B cell (primary cell): Measurements from ENCODE around the gene TRIM56. TPM values are rescaled to one million over a fixed set of nuclear protein-coding genes. Genes with fewer than 3 reads are reported as not detected.

ENCODE experiments used
- ATAC-seq: fragments of 200-7000 bp; cut with Tn5 transposase; one replicate; pipeline ENCODE4 v1.10.0; 2021; ENCODE audit warnings: low read depth, mild to moderate bottlenecking, moderate number of reproducible peaks, moderate library complexity
- CTCF ChIA-PET: fragments of 350-600 bp; sonication (Branson Sonifier 250); formaldehyde crosslinking; loops from one replicate; lab custom pipeline; 2021; ENCODE audit warnings: antibody characterized with exemption, inconsistent platforms; lab: Charles Lee
- POLR2A ChIA-PET: fragments of 350-600 bp; sonication (Branson Sonifier 250); formaldehyde crosslinking; loops from one replicate; lab custom pipeline; 2021; ENCODE audit warnings: antibody characterized with exemption; lab: Charles Lee
- DNase-seq: peaks from one replicate; pipeline ENCODE4 v3.0.0; 2013
- H2AFZ ChIP-seq: 2 replicates; pipeline ENCODE4 v1.6.1; 2012; ENCODE audit warnings: mild to moderate bottlenecking, low read depth, low read length; ENCODE audit not compliant: insufficient read depth, poor library complexity, severe bottlenecking
- H3K27ac ChIP-seq, 2 donors: 1 replicate in 1 of 2; 2 replicates in 1 of 2; pipeline ENCODE4 v1.5.1; 2012 to 2013; ENCODE audit warnings: low read length in 2 of 2, mild to moderate bottlenecking in 2 of 2, moderate library complexity in 1 of 2
- H3K27me3 ChIP-seq, 4 experiments: fragments of 200-600 bp in 1 of 4; sonication (generic) in 1 of 4; replicated peaks in 1 of 4; 1 replicate in 2 of 4; 2 replicates in 2 of 4; pipeline versions ENCODE4 v1.6.1 to v1.7.0; 2013 to 2016; ENCODE audit warnings: low read length in 3 of 4, mild to moderate bottlenecking in 2 of 4, mixed read lengths in 1 of 4, moderate library complexity in 1 of 4; ENCODE audit not compliant: insufficient read depth in 4 of 4, control insufficient read depth in 3 of 4; ENCODE audit errors: control extremely low read depth in 1 of 4
- H3K36me3 ChIP-seq, 2 experiments: replicated peaks in 1 of 2; 1 replicate in 1 of 2; 2 replicates in 1 of 2; pipeline versions ENCODE4 v1.6.1 to v1.7.1; 2013; ENCODE audit warnings: low read length in 1 of 2; ENCODE audit not compliant: insufficient read depth in 2 of 2, control insufficient read depth in 1 of 2; ENCODE audit errors: control extremely low read depth in 1 of 2, extremely low read depth in 1 of 2
- H3K4me1 ChIP-seq, 2 donors: fragments of 200-600 bp in 1 of 2; sonication (generic) in 1 of 2; 1 replicate in 1 of 2; 2 replicates in 1 of 2; pipeline versions ENCODE4 v1.5.1 to v1.6.1; 2013 to 2017; ENCODE audit warnings: low read length in 2 of 2; ENCODE audit not compliant: control insufficient read depth in 2 of 2, insufficient read depth in 2 of 2
- H3K4me2 ChIP-seq: replicated peaks from 2 replicates; pipeline ENCODE3; 2012; ENCODE audit warnings: mild to moderate bottlenecking, low read depth, low read length; ENCODE audit not compliant: poor library complexity, severe bottlenecking
- H3K4me3 ChIP-seq, 5 experiments: fragments of 200-600 bp in 1 of 5; sonication (generic) in 1 of 5; 1 replicate in 3 of 5; 2 replicates in 2 of 5; pipeline versions ENCODE4 v1.5.1 to v1.7.0; 2011 to 2016; ENCODE audit warnings: low read length in 4 of 5, mild to moderate bottlenecking in 4 of 5, low read depth in 2 of 5, control low read depth in 1 of 5, moderate library complexity in 1 of 5; ENCODE audit not compliant: insufficient read depth in 1 of 5; ENCODE audit errors: control extremely low read depth in 1 of 5, extremely low read depth in 1 of 5
- H3K79me2 ChIP-seq: fragments of 200-600 bp; sonication (generic); one replicate; pipeline ENCODE4 v1.6.0; 2016; ENCODE audit warnings: low read length; ENCODE audit not compliant: control insufficient read depth, insufficient read depth
- H3K9ac ChIP-seq: fragments of 200-600 bp; sonication (generic); 2 replicates; pipeline ENCODE4 v1.6.1; 2017; ENCODE audit warnings: mild to moderate bottlenecking, low read length, moderate library complexity
- H3K9me3 ChIP-seq, 3 donors: one replicate each; pipeline versions ENCODE4 v1.6.1 to v1.7.1; 2013; ENCODE audit warnings: low read length in 2 of 3; ENCODE audit not compliant: control insufficient read depth in 2 of 3, insufficient read depth in 1 of 3; ENCODE audit errors: control extremely low read depth in 1 of 3
- H4K20me1 ChIP-seq: 2 replicates; pipeline ENCODE4 v1.6.0; 2012; ENCODE audit warnings: mild to moderate bottlenecking, low read length; ENCODE audit not compliant: insufficient read depth, control insufficient read depth, poor library complexity, severe bottlenecking
- H3K27ac Mint-ChIP-seq: one replicate; pipeline ENCODE4 v1.8.0; 2021; ENCODE audit warnings: mixed read lengths
- H3K27me3 Mint-ChIP-seq: one replicate; pipeline ENCODE4 v1.8.0; 2021; ENCODE audit warnings: mixed read lengths
- H3K4me1 Mint-ChIP-seq: one replicate; pipeline ENCODE4 v1.8.0; 2021; ENCODE audit warnings: mixed read lengths
- H3K4me3 Mint-ChIP-seq: one replicate; pipeline ENCODE4 v1.8.0; 2021; ENCODE audit warnings: mixed read lengths
- H3K9me3 Mint-ChIP-seq: one replicate; pipeline ENCODE4 v1.8.0; 2022; ENCODE audit warnings: mixed read lengths; ENCODE audit not compliant: insufficient read depth
- CTCF ChIP-seq: fragments of 200-600 bp; IDR thresholded peaks from one replicate; pipeline ENCODE4 v1.8.0; 2022; ENCODE audit warnings: antibody characterized with exemption, mild to moderate bottlenecking
- EZH2 ChIP-seq: IDR thresholded peaks from 2 replicates; pipeline ENCODE4 v1.6.1; 2012; ENCODE audit warnings: borderline replicate concordance, low read depth, mild to moderate bottlenecking, moderate library complexity, low read length; ENCODE audit not compliant: insufficient read depth, poor library complexity, severe bottlenecking
- WGBS: methylation state at CpG from one replicate; pipeline ENCODE4 v1.1.5; 2013; ENCODE audit warnings: missing lambda C conversion rate; ENCODE audit not compliant: insufficient coverage; 5-methylcytosine and 5-hydroxymethylcytosine counted together
- intact Hi-C: fragments of 100-400 bp; cut with micrococcal nuclease; formaldehyde crosslinking; loops from one replicate; pipeline ENCODE4 v1.10.0; 2022
- polyA plus RNA-seq: library from polyadenylated mRNA; depleted of rRNA; stranded (reverse); fragments of >200 nt; gene quantifications from 2 replicates; pipeline ENCODE4 v1.2.3, GENCODE V29; 2012
- total RNA-seq, 2 donors: library from RNA; stranded (reverse); fragments of 120-200 nt in 1 of 2; gene quantifications; 1 replicate in 1 of 2; 2 replicates in 1 of 2; pipeline versions ENCODE4 v1.2.3 to v1.2.4, GENCODE V29; 2013 to 2022

TRIM56 gene
- total and polyA plus RNA-seq, 2 donors (not counting 1 experiment from before 2014, with no cell fraction given), result 8.4 to 85.7 TPM

GRCh38 chr7:101093906-101094305, 8.6 kb downstream of the TRIM56 start:
- Histone ChIP-seq H3K4me1 (peaks cover 0 to 5% of the 10 kb centered on the region in 2 donors), H3K27ac (no peak overlapping the region), H3K9ac (no peak overlapping the region), H3K27me3 (no peaks in the 10 kb centered on the region), H3K36me3 (peaks cover 0 to 14% of the 10 kb centered on the region in 2 experiments), H3K4me3 (no peak overlapping the region), H2AFZ (no peak overlapping the region), H4K20me1 (peaks cover 61% of the 10 kb centered on the region), H3K79me2 (peaks cover 23% of the 10 kb centered on the region), H3K4me2 (no peak overlapping the region), H3K9me3 (no peaks in the 10 kb centered on the region)
- ATAC-seq, result no peak
- DNase-seq, result no peak
- intact Hi-C loops, result no loop called here
- no peak overlapping the region for H3K4me3 Mint-ChIP-seq
- ChIA-PET POLR2A (no interaction called here), CTCF (interaction anchor here (1.3 kb wide), 1 partner anchor 16 kb away, joined by 4 read pairs; no protein-coding TSS in a partner anchor)
- H3K9me3 Mint-ChIP-seq, result no peaks in the 10 kb centered on the region
- H3K27ac Mint-ChIP-seq, result no peak overlapping the region
- H3K4me1 Mint-ChIP-seq, result peaks cover 11% of the 10 kb centered on the region
- no peak for TF ChIP-seq CTCF
- TF ChIP-seq EZH2, result no peak
- H3K27me3 Mint-ChIP-seq, result no peaks in the 10 kb centered on the region
- WGBS, result 80% methylated on average over 1 of the region's 4 CpGs

- no peak overlapping the region for H3K4me3 ChIP-seq
- peaks cover 19% of the 10 kb centered on the region for H3K79me2 ChIP-seq
- no peak overlapping the region for H3K4me3 Mint-ChIP-seq
- peaks cover 0 to 1% (median 0%) of the 10 kb centered on the region in 4 experiments for H3K27me3 ChIP-seq
- H3K4me1 ChIP-seq, result peaks cover 0 to under 1% of the 10 kb centered on the region in 2 donors
- no peaks in the 10 kb centered on the region for H3K9me3 Mint-ChIP-seq
- H3K4me1 Mint-ChIP-seq, result peaks cover 10% of the 10 kb centered on the region
- ATAC-seq, result no peak
- H3K27me3 Mint-ChIP-seq, result no peaks in the 10 kb centered on the region
- 99% methylated on average over 5 of the region's 9 CpGs for WGBS
- H2AFZ ChIP-seq, result no peak overlapping the region
- no peak for TF ChIP-seq CTCF
- TF ChIP-seq EZH2, result no peak
- ChIA-PET POLR2A (no interaction called here), CTCF (interaction anchor here (1.3 kb wide), 1 partner anchor 17 kb away, joined by 4 read pairs; no protein-coding TSS in a partner anchor)
- intact Hi-C loops, result no loop called here
- peaks cover 56% of the 10 kb centered on the region for H4K20me1 ChIP-seq
- no peaks in the 10 kb centered on the region for H3K9me3 ChIP-seq
- no peak overlapping the region for H3K9ac ChIP-seq
- peaks cover 0 to 10% of the 10 kb centered on the region in 2 experiments for H3K36me3 ChIP-seq
- no peak overlapping the region for H3K27ac ChIP-seq
- no peak overlapping the region for H3K4me2 ChIP-seq
- H3K27ac Mint-ChIP-seq, result no peak overlapping the region
- no peak for DNase-seq
Measured at GRCh38 chr7:101094376-101094775, 9.1 kb downstream of the TRIM56 start.
